GM12873 (cell line): Measurements from ENCODE around the gene CACNA1S.

Experiments used
- TF ChIP-seq, protein P1 (sequence below): IDR thresholded peaks from 2 replicates; pipeline ENCODE4 v1.5.1; 2012; ENCODE audit warnings: low read depth, mild to moderate bottlenecking, moderate library complexity, low read length, control low read depth; ENCODE audit not compliant: insufficient read depth; ENCODE audit errors: missing control alignments

The CACNA1S gene

DNA sequence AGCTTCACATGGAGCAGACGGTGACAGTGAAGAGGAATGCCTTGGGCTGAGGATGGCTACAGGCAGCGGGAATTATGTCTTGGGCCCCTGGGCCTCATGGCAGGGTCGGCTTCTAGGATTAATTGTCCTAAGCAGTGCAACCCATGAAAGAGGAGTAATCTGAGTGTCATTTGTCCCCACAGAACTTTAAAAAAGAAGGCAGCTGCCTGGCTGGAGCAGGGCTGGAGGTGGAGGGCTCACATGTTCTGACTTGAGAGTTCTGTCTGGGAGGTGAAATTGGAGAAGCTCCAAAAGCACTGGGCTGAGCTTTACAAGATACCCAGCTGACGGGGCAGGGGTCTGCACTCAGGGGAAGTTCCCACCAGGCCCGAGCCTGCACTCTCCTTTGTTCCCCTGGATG is 22.6 kb downstream of the CACNA1S start:
- TF ChIP-seq, protein P1, sequence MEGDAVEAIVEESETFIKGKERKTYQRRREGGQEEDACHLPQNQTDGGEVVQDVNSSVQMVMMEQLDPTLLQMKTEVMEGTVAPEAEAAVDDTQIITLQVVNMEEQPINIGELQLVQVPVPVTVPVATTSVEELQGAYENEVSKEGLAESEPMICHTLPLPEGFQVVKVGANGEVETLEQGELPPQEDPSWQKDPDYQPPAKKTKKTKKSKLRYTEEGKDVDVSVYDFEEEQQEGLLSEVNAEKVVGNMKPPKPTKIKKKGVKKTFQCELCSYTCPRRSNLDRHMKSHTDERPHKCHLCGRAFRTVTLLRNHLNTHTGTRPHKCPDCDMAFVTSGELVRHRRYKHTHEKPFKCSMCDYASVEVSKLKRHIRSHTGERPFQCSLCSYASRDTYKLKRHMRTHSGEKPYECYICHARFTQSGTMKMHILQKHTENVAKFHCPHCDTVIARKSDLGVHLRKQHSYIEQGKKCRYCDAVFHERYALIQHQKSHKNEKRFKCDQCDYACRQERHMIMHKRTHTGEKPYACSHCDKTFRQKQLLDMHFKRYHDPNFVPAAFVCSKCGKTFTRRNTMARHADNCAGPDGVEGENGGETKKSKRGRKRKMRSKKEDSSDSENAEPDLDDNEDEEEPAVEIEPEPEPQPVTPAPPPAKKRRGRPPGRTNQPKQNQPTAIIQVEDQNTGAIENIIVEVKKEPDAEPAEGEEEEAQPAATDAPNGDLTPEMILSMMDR, result no peak

DNA sequence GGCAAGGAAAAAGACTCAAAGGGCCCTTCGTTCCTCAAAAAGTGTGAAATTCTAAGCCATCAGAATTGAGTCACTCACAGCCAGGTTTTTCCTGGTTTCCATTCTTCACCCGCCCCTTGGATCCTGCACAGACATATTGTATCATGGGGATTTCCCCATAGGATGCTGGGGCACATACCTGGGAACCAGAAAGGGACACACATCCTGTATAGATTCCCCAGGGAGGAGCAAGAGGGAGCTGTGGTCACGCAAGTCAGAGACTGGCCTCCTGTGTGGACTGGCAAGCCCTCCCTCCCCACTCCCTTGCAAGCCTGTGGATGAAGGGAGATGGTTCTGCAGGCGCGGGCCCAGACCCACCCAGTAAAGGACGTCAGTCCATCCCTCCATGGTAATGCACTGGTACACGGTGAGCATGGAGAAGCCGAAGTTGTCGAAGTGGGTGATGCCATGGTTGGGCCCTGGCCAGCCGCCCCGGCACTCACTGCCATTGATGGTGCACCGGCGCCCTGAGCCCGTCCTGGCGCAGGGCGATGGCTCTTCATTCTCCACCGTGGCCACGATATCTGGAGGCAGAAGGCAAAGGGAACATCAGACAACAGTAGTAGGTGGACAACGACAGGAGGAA is 23.2 kb downstream of the CACNA1S start:
- TF ChIP-seq, protein P1, result no peak

DNA sequence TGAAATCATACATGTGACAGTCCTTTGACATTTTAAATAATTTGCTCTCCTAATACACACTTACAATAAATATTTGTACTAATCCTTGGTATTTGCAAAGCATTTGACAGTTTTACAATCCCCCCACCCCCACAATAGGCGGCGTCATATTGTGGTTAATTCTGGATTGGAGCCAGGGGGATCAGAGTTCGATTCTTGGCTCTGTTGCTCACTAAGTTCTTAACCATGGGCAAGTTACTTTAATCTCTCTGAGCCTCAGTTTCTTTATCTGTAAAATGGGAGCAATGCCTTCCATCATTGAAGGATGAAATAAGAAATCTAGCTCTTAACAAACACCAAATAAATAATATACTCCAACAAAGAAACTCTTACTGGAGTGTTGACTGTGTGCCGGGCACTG is 23.8 kb downstream of the CACNA1S start:
- TF ChIP-seq, protein P1, result no peak

DNA sequence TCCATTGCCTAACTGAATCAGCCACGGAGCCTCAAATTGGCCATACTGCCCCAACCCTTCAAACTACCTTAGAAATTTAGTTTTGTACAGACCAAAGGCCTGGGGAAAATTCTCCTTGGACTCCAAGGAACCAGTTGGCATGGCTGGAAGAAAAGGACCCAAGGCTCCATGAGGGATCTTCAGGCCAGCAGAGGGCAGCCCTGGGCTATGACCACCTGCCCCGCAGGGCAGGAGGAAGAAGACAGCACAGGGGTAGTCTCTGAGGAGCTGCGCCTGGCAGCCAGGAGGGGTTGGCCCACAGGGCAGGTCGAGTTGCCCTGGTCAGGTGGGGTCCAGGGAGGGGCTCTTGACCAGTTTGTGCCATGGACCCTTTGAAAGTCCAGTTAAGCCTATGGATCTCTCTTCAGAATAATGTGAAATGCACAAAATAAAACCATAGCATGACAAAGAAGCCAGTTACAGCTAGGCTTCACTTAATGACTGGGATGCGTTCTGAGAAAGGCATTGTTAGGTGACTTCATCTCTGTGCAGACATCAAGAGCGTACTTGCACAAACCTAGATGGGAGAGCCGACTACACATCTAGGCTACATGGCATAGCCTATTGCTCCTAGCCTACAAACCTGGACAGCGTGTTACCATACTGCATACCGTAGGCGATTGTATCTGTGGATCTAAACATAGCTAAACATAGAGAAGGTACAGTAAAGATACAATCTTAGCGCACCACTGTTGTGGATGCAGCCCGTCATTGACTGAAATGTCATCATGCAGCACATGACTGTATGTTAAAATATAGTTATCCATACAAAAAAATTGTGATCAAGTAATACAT is 26.1 kb downstream of the CACNA1S start:
- TF ChIP-seq, protein P1, result peak; percentile 61

DNA sequence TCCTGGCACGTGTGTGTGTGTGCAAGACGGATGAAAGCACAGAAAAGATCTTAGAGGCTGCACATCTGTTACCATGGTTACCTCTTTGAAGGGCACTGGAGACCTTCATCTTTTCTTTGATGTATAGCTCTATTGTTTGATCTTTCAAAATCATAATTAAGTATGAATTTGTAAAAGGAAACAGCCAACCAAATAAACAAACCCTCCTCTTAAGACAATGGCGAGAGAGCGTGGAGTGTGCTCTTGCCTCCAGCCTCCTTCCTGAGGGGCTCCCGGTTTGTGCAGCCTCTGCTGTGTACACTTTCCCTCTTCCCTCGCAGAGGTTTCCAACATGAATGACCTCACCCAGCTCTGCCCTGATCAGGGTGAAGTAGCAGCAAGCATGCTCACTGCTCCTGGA is 27.9 kb downstream of the CACNA1S start:
- TF ChIP-seq, protein P1, result no peak

DNA sequence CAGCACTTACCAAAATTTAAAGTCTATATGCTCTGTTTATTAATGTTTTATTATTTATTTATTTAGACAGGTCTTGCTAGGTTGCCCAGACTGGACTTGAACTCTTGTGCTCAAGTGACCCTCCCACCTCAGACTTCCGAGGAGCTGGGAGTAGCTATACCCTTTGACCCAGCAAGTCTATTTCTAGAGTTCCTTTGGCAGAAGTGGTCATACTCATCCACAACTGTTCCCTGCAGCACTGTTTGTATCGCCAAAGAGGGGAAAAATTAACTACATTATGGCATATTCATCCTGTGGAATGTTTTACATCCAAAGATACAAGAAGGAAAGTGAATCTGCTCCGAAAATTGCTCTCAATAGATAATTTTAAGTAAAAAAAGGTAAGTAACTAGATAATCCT is 28.5 kb downstream of the CACNA1S start:
- TF ChIP-seq, protein P1, result no peak

DNA sequence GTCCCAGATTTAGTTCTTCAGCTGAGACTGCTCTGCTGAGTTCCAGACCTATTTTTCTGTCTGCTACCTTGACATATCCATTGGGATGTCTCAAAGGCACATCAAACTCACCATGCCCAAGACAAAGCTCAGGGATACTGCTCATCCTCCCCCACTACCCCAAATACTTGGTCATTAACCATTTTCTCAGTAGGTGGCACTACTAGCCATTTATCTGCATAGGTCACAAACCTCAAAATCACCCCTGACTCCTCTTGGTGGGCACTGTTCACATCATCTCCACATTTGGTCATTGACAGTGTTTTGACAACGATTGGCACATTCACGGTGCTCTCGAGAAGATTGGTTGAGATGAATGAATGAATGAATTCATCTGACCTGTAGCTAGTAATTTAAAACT is 32.1 kb downstream of the CACNA1S start:
- TF ChIP-seq, protein P1, result peak; percentile 11
